Measurements from ENCODE around the gene APOBEC3B.
"Not testable (repeated sequence)": the region's sequence is repeated elsewhere in the genome, so short reads cannot be mapped to it uniquely, and the experiment has no call there.

Gene APOBEC3B

GRCh38 chr22:39013942-39014722 is 32.0 kb downstream of the APOBEC3B start, which contains the start of gene APOBEC3C:
Gene APOBEC3C (plus strand): TSS chr22:39014257. CDS start chr22:39014363, 106 bp downstream.
- TF ChIP-seq CTCF (IDR thresholded peaks at IDR 0.05; ENCODE audit: low read depth, low read length) = peak; percentile 3
- DNase-seq (ENCODE audit: extremely low read depth, low read depth) = peak; percentile 76

DNA sequence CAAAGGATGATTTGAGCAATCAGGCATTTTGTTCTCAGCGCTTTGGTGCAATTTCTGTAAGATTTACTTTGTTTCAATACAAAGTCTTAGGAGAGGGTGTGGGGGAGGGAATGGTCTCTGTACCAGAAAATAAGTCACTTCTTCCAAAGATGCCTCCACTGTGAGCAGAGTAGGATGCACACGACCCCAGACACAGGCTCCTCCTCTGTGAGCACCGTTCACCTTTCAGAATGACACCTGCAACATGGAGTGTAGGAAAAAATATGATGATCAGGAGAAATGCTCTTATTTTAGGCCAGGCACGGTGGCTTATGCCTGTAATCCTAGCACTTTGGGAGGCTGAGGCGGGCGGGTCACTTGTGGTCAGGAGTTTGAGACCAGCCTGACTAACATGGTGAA is 32.6 kb downstream of the APOBEC3B start:
- DNase-seq (ENCODE audit: extremely low read depth, low read depth) = not testable (repeated sequence)

- DNase-seq (ENCODE audit: extremely low read depth, low read depth) = no peak
- TF ChIP-seq CTCF (IDR thresholded peaks at IDR 0.05; ENCODE audit: low read depth, low read length) = no peak
Observed at GRCh38 chr22:39016592-39016991, 34.4 kb downstream of the APOBEC3B start.

GRCh38 chr22:39017596-39018365 is 35.6 kb downstream of the APOBEC3B start:
- TF ChIP-seq CTCF (IDR thresholded peaks at IDR 0.05; ENCODE audit: low read depth, low read length) = no peak
- no peak for DNase-seq (ENCODE audit: extremely low read depth, low read depth)

DNA sequence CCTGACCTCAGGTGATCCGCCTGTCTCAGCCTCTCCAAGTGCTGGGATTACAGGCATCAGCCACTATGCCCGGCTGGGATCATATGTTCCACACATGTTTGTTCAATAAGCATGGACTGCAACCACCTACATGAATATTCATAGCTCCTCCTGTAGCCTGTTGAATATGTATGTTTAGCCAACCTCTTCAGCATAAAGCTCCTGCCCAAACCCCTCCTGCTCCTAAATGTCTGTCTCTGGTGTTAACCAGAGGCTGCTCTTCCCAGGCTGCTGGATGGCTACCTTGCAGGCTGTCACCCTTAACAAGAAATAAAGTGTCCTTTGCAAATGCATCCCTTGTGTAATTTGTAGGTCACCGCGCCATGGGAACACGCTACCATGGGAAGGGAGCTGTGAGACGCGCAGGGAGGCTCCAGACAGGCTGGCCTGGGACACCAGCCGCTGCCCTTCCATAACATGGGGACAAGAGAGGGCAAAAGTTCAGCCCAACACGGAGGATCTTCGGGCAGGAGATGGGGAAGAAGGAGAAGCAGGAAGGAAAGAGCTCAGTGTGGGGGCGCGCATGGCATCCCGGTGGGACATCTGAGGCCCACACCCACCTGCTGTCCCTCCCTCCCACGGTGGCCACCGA is 38.0 kb downstream of the APOBEC3B start:
- not testable (repeated sequence) for DNase-seq (ENCODE audit: extremely low read depth, low read depth)

GRCh38 chr22:39021552-39022250 is 39.6 kb downstream of the APOBEC3B start:
- DNase-seq (ENCODE audit: extremely low read depth, low read depth) = no peak
- TF ChIP-seq CTCF (IDR thresholded peaks at IDR 0.05; ENCODE audit: low read depth, low read length) = no peak

DNA sequence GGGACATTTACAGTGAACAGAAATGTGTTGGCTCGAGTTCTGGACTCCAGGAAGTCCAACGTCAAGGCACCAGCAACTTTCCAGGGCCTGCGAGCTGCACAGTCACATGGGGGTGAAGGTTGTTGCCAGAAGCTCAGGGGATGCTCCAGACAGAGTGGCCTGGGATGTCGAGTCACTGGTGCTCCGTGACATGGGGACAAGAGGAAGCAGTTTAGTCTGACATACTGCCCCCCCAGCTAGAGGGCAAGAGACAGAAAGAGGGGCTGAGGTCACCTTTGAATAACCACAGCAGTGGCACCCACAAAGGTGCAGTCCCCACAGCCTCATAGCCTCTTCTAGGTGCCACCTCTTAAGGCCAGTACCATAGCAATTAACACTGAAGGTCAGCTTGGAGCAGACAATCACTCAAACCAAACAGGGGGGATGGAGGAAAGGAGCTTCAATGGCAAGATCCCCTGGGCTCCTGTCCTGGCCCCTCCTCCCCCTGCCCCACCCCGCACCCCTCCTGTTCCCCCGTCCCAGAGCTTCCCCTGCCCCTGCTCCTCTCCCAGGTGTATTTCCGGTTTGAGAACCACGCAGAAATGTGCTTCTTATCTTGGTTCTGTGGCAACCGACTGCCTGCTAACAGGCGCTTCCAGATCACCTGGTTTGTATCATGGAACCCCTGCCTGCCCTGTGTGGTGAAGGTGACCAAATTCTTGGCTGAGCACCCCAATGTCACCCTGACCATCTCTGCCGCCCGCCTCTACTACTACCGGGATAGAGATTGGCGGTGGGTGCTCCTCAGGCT is 42.6 kb downstream of the APOBEC3B start:
- no peak for TF ChIP-seq CTCF (IDR thresholded peaks at IDR 0.05; ENCODE audit: low read depth, low read length)
- DNase-seq (ENCODE audit: extremely low read depth, low read depth) = no peak

Measured in AG09319 (cell line).